HEK293 (cell line): Measurements from ENCODE around the gene LZTR1.
A peak's percentile ranks its signal among the peaks of the same experiment; 100 is the strongest.

Experiments
- REPIN1 ChIP-seq: fragments of 450-650 bp; formaldehyde crosslinking; IDR thresholded peaks from 2 replicates; pipeline ENCODE4 v1.5.1; 2017; ENCODE audit warnings: missing biosample characterization, missing genetic modification characterization, low read depth
- SCRT2 ChIP-seq: fragments of 450-650 bp; formaldehyde crosslinking; IDR thresholded peaks from 2 replicates; pipeline ENCODE4 v1.5.1; 2016; ENCODE audit warnings: missing biosample characterization, missing genetic modification characterization
- SP3 ChIP-seq: fragments of 450-650 bp; formaldehyde crosslinking; IDR thresholded peaks from 2 replicates; pipeline ENCODE4 v1.5.1; 2016; ENCODE audit warnings: missing biosample characterization, missing genetic modification characterization
- YY2 ChIP-seq: fragments of 450-650 bp; formaldehyde crosslinking; IDR thresholded peaks from 2 replicates; pipeline ENCODE4 v1.5.1; 2016; ENCODE audit warnings: missing biosample characterization, missing genetic modification characterization
- ZBTB7A ChIP-seq: fragments of 450-650 bp; formaldehyde crosslinking; IDR thresholded peaks from 2 replicates; pipeline ENCODE4 v1.5.1; 2016; ENCODE audit warnings: low read depth, missing biosample characterization, missing genetic modification characterization
- ZFP41 ChIP-seq: fragments of 450-650 bp; formaldehyde crosslinking; IDR thresholded peaks from 2 replicates; pipeline ENCODE4 v1.5.1; 2016; ENCODE audit warnings: missing biosample characterization, missing genetic modification characterization, borderline replicate concordance
- ZNF112 ChIP-seq: fragments of 450-650 bp; formaldehyde crosslinking; IDR thresholded peaks from 2 replicates; pipeline ENCODE4 v1.5.0; 2017; ENCODE audit warnings: missing biosample characterization, missing genetic modification characterization
- ZNF133 ChIP-seq: fragments of 450-650 bp; formaldehyde crosslinking; IDR thresholded peaks from 2 replicates; pipeline ENCODE4 v1.5.1; 2016; ENCODE audit warnings: missing biosample characterization, missing genetic modification characterization
- ZNF140 ChIP-seq: fragments of 450-650 bp; formaldehyde crosslinking; IDR thresholded peaks from 2 replicates; pipeline ENCODE4 v1.5.1; 2016; ENCODE audit warnings: missing biosample characterization, missing genetic modification characterization
- ZNF169 ChIP-seq: fragments of 450-650 bp; formaldehyde crosslinking; IDR thresholded peaks from 2 replicates; pipeline ENCODE4 v1.5.1; 2016; ENCODE audit warnings: missing biosample characterization, missing genetic modification characterization
- ZNF174 ChIP-seq: fragments of 450-650 bp; formaldehyde crosslinking; IDR thresholded peaks from 2 replicates; pipeline ENCODE4 v1.5.0; 2017; ENCODE audit warnings: missing biosample characterization, mild to moderate bottlenecking, missing genetic modification characterization
- ZNF175 ChIP-seq: fragments of 450-650 bp; formaldehyde crosslinking; IDR thresholded peaks from 2 replicates; pipeline ENCODE4 v1.5.1; 2016; ENCODE audit warnings: missing biosample characterization, missing genetic modification characterization
- ZNF350 ChIP-seq: fragments of 450-650 bp; formaldehyde crosslinking; IDR thresholded peaks from 2 replicates; pipeline ENCODE4 v1.5.0; 2017; ENCODE audit warnings: missing biosample characterization, mild to moderate bottlenecking, missing genetic modification characterization
- ZNF501 ChIP-seq: fragments of 450-650 bp; formaldehyde crosslinking; IDR thresholded peaks from 2 replicates; pipeline ENCODE4 v1.5.1; 2016; ENCODE audit warnings: missing biosample characterization, missing genetic modification characterization
- ZNF521 ChIP-seq: fragments of 450-650 bp; formaldehyde crosslinking; IDR thresholded peaks from 2 replicates; pipeline ENCODE4 v1.5.1; 2017; ENCODE audit warnings: missing biosample characterization, mild to moderate bottlenecking, missing genetic modification characterization
- ZNF529 ChIP-seq: fragments of 450-650 bp; formaldehyde crosslinking; IDR thresholded peaks from 2 replicates; pipeline ENCODE4 v1.5.1; 2017; ENCODE audit warnings: missing genetic modification characterization, missing biosample characterization; ENCODE audit not compliant: insufficient replicate concordance
- ZNF600 ChIP-seq: fragments of 450-650 bp; formaldehyde crosslinking; IDR thresholded peaks from 2 replicates; pipeline ENCODE4 v1.5.1; 2016; ENCODE audit warnings: missing biosample characterization, missing genetic modification characterization
- ZNF624 ChIP-seq: fragments of 450-650 bp; formaldehyde crosslinking; IDR thresholded peaks from 2 replicates; pipeline ENCODE4 v1.5.1; 2017; ENCODE audit warnings: missing biosample characterization, missing genetic modification characterization
- ZNF670 ChIP-seq: fragments of 450-650 bp; formaldehyde crosslinking; IDR thresholded peaks from 2 replicates; pipeline ENCODE4 v1.5.1; 2016; ENCODE audit warnings: missing biosample characterization, missing genetic modification characterization, low read depth
- TF ChIP-seq, protein P1 (sequence below): fragments of 450-650 bp; formaldehyde crosslinking; IDR thresholded peaks from 2 replicates; pipeline ENCODE4 v1.5.1; 2016; ENCODE audit warnings: missing biosample characterization, missing genetic modification characterization
- TF ChIP-seq, protein P2 (sequence below): fragments of 450-650 bp; IDR thresholded peaks from 2 replicates; pipeline ENCODE4 v1.5.1; 2018; ENCODE audit warnings: missing biosample characterization, missing genetic modification characterization
- TF ChIP-seq, protein P3 (sequence below): fragments of 450-650 bp; formaldehyde crosslinking; IDR thresholded peaks from 2 replicates; pipeline ENCODE4; 2016; ENCODE audit warnings: missing biosample characterization, missing genetic modification characterization
- TF ChIP-seq, protein P4 (sequence below): fragments of 450-650 bp; formaldehyde crosslinking; conservative IDR thresholded peaks from 2 replicates; pipeline ENCODE4 v1.5.1; 2016; ENCODE audit warnings: low read depth, missing biosample characterization, missing genetic modification characterization
- TF ChIP-seq, protein P5 (sequence below): fragments of 450-650 bp; formaldehyde crosslinking; IDR thresholded peaks from 2 replicates; pipeline ENCODE4 v1.5.1; 2016; ENCODE audit warnings: missing biosample characterization, missing genetic modification characterization, low read depth
- TF ChIP-seq, protein P6 (sequence below): fragments of 450-650 bp; formaldehyde crosslinking; conservative IDR thresholded peaks from 2 replicates; pipeline ENCODE4 v1.5.1; 2016; ENCODE audit warnings: low read depth, missing biosample characterization, missing genetic modification characterization

LZTR1 gene

DNA sequence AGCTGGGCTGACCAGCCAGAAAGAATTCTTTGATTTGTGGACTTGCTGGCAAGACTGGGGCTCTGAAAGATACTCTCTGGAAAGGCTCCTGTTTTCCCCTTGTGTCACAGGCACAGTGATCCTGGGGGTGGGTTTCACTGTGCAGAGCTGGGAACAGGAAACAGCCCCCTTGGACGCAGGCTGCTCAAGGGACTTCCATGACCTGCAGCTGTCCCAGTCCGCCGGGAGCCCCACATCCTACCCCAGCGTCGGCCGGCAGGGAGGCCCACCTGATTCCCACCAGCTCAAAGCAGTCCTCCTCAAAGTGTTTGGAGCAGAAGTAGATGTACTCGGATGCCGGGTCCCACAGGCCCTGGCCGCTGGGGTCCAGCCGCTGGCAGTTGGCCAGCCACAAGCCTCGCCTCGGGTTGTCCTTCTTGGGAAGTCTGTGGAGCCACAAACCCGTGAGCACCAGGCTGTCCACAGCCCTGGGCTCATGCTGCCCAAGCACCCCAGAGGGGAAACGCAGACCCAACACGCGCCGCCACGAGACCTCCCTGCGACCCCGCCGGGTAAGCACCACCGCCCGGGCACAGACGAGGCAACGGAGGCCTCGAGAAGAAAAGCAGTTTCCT, 19.0 kb downstream of the LZTR1 start (continued):
- no peak for TF ChIP-seq SP3 (tag by site-specific recombination)
- TF ChIP-seq, protein P1, sequence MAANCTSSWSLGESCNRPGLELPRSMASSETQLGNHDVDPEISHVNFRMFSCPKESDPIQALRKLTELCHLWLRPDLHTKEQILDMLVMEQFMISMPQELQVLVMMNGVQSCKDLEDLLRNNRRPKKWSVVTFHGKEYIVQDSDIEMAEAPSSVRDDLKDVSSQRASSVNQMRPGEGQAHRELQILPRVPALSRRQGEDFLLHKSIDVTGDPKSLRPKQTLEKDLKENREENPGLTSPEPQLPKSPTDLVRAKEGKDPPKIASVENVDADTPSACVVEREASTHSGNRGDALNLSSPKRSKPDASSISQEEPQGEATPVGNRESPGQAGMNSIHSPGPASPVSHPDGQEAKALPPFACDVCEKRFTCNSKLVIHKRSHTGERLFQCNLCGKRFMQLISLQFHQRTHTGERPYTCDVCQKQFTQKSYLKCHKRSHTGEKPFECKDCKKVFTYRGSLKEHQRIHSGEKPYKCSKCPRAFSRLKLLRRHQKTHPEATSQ (tag by site-specific recombination) = no peak
- no peak for TF ChIP-seq ZNF112 (tag by site-specific recombination)
- peak; percentile 87 for TF ChIP-seq ZBTB7A (tag by site-specific recombination)
- TF ChIP-seq REPIN1 (tag by site-specific recombination) = peak; percentile 43; the same call in 1 of the 2 replicates
- TF ChIP-seq ZNF175 = no peak
- TF ChIP-seq ZNF624 (tag by site-specific recombination) = 0 out of 2 replicates have a peak, but pooled peaks have one; percentile 45
- TF ChIP-seq ZNF521 (tag by site-specific recombination) = no peak
- TF ChIP-seq, protein P2, sequence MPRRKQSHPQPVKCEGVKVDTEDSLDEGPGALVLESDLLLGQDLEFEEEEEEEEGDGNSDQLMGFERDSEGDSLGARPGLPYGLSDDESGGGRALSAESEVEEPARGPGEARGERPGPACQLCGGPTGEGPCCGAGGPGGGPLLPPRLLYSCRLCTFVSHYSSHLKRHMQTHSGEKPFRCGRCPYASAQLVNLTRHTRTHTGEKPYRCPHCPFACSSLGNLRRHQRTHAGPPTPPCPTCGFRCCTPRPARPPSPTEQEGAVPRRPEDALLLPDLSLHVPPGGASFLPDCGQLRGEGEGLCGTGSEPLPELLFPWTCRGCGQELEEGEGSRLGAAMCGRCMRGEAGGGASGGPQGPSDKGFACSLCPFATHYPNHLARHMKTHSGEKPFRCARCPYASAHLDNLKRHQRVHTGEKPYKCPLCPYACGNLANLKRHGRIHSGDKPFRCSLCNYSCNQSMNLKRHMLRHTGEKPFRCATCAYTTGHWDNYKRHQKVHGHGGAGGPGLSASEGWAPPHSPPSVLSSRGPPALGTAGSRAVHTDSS (tag by site-specific recombination) = no peak
- no peak for TF ChIP-seq ZNF670 (tag by site-specific recombination)
- TF ChIP-seq ZNF350 (tag by site-specific recombination) = no peak
- TF ChIP-seq, protein P3, sequence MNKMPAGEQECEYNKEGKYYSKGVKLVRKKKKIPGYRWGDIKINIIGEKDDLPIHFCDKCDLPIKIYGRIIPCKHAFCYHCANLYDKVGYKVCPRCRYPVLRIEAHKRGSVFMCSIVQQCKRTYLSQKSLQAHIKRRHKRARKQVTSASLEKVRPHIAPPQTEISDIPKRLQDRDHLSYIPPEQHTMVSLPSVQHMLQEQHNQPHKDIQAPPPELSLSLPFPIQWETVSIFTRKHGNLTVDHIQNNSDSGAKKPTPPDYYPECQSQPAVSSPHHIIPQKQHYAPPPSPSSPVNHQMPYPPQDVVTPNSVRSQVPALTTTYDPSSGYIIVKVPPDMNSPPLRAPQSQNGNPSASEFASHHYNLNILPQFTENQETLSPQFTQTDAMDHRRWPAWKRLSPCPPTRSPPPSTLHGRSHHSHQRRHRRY (tag by site-specific recombination) = no peak
- TF ChIP-seq ZNF529 (tag by site-specific recombination) = no peak
- no peak for TF ChIP-seq YY2 (tag by site-specific recombination)
- TF ChIP-seq, protein P4, sequence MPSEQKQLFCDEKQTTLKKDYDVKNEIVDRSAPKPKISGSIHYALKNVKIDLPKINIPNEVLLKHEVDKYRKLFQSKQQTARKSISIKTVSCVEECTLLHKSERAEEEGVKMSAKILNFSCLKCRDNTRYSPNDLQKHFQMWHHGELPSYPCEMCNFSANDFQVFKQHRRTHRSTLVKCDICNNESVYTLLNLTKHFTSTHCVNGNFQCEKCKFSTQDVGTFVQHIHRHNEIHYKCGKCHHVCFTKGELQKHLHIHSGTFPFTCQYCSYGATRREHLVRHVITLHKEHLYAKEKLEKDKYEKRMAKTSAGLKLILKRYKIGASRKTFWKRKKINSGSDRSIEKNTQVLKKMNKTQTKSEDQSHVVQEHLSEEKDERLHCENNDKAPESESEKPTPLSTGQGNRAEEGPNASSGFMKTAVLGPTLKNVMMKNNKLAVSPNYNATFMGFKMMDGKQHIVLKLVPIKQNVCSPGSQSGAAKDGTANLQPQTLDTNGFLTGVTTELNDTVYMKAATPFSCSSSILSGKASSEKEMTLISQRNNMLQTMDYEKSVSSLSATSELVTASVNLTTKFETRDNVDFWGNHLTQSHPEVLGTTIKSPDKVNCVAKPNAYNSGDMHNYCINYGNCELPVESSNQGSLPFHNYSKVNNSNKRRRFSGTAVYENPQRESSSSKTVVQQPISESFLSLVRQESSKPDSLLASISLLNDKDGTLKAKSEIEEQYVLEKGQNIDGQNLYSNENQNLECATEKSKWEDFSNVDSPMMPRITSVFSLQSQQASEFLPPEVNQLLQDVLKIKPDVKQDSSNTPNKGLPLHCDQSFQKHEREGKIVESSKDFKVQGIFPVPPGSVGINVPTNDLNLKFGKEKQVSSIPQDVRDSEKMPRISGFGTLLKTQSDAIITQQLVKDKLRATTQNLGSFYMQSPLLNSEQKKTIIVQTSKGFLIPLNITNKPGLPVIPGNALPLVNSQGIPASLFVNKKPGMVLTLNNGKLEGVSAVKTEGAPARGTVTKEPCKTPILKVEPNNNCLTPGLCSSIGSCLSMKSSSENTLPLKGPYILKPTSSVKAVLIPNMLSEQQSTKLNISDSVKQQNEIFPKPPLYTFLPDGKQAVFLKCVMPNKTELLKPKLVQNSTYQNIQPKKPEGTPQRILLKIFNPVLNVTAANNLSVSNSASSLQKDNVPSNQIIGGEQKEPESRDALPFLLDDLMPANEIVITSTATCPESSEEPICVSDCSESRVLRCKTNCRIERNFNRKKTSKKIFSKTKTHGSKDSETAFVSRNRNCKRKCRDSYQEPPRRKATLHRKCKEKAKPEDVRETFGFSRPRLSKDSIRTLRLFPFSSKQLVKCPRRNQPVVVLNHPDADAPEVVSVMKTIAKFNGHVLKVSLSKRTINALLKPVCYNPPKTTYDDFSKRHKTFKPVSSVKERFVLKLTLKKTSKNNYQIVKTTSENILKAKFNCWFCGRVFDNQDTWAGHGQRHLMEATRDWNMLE (tag by site-specific recombination) = no peak
- TF ChIP-seq ZNF501 = no peak
- no peak for TF ChIP-seq ZNF174 (tag by site-specific recombination)
- TF ChIP-seq ZNF600 (tag by site-specific recombination) = no peak
- TF ChIP-seq ZNF169 (tag by site-specific recombination) = no peak
- TF ChIP-seq, protein P5, sequence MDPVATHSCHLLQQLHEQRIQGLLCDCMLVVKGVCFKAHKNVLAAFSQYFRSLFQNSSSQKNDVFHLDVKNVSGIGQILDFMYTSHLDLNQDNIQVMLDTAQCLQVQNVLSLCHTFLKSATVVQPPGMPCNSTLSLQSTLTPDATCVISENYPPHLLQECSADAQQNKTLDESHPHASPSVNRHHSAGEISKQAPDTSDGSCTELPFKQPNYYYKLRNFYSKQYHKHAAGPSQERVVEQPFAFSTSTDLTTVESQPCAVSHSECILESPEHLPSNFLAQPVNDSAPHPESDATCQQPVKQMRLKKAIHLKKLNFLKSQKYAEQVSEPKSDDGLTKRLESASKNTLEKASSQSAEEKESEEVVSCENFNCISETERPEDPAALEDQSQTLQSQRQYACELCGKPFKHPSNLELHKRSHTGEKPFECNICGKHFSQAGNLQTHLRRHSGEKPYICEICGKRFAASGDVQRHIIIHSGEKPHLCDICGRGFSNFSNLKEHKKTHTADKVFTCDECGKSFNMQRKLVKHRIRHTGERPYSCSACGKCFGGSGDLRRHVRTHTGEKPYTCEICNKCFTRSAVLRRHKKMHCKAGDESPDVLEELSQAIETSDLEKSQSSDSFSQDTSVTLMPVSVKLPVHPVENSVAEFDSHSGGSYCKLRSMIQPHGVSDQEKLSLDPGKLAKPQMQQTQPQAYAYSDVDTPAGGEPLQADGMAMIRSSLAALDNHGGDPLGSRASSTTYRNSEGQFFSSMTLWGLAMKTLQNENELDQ (tag by site-specific recombination) = no peak
- no peak for TF ChIP-seq ZNF133 (tag by site-specific recombination)
- no peak for TF ChIP-seq SCRT2 (tag by site-specific recombination)
- TF ChIP-seq, protein P6, sequence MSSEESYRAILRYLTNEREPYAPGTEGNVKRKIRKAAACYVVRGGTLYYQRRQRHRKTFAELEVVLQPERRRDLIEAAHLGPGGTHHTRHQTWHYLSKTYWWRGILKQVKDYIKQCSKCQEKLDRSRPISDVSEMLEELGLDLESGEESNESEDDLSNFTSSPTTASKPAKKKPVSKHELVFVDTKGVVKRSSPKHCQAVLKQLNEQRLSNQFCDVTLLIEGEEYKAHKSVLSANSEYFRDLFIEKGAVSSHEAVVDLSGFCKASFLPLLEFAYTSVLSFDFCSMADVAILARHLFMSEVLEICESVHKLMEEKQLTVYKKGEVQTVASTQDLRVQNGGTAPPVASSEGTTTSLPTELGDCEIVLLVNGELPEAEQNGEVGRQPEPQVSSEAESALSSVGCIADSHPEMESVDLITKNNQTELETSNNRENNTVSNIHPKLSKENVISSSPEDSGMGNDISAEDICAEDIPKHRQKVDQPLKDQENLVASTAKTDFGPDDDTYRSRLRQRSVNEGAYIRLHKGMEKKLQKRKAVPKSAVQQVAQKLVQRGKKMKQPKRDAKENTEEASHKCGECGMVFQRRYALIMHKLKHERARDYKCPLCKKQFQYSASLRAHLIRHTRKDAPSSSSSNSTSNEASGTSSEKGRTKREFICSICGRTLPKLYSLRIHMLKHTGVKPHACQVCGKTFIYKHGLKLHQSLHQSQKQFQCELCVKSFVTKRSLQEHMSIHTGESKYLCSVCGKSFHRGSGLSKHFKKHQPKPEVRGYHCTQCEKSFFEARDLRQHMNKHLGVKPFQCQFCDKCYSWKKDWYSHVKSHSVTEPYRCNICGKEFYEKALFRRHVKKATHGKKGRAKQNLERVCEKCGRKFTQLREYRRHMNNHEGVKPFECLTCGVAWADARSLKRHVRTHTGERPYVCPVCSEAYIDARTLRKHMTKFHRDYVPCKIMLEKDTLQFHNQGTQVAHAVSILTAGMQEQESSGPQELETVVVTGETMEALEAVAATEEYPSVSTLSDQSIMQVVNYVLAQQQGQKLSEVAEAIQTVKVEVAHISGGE (tag by site-specific recombination) = no peak
- TF ChIP-seq ZFP41 = no peak
- TF ChIP-seq ZNF140 (tag by site-specific recombination) = no peak
